GM08714 (cell line): Measurements from ENCODE around the gene TMIGD3.
A peak's percentile ranks its signal among the peaks of the same experiment; 100 is the strongest.

ENCODE experiments used
- H3K4me3 ChIP-seq: fragments of 200-500 bp; sonication (Bioruptor generic); 2 replicates; pipeline ENCODE4 v1.5.1; 2014; ENCODE audit warnings: mild to moderate bottlenecking, low read length, inconsistent platforms
- ZNF274 ChIP-seq: IDR thresholded peaks from 2 replicates; pipeline ENCODE4 v1.6.1; 2012; ENCODE audit warnings: mild to moderate bottlenecking, low read depth, low read length

TMIGD3 gene

DNA sequence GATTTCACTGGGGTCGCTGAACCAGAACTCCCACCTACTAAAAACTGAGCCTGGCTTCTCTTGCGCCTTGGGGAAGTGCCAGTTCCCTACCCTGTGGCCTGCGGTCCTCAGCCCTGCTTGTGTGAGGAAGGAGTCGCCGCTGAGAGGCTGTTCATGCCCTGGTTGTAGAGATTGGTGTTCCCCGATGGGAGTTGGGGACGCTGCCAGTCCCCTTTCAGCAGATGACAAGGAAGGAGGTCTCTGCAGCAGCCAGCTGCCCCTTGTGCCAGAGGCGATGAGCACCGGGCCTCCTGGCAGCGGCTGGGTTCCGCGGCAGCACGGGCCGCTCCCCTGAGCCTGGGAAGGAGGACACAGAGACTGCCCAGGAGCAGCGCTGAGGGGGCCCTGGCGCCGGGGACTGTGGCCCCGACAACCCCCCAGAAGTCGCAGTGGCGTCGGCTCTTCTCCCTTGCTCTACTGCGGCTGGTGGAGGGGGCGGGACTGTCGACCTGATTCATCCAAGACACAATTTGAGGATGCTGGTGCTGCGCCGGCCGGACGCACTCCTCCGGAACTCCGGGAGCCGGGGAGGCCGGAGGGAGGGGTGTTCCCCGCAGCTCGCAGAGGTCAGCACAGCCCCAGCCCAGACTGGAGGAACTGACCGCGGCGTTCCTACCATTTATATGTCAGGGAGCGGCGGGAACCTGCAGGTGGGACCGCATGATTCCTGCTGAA is 12.0 kb upstream of the TMIGD3 start:
- no peak for TF ChIP-seq ZNF274
- peak overlapping the region; percentile 28; the same call in 1 of the 2 replicates for H3K4me3 ChIP-seq

DNA sequence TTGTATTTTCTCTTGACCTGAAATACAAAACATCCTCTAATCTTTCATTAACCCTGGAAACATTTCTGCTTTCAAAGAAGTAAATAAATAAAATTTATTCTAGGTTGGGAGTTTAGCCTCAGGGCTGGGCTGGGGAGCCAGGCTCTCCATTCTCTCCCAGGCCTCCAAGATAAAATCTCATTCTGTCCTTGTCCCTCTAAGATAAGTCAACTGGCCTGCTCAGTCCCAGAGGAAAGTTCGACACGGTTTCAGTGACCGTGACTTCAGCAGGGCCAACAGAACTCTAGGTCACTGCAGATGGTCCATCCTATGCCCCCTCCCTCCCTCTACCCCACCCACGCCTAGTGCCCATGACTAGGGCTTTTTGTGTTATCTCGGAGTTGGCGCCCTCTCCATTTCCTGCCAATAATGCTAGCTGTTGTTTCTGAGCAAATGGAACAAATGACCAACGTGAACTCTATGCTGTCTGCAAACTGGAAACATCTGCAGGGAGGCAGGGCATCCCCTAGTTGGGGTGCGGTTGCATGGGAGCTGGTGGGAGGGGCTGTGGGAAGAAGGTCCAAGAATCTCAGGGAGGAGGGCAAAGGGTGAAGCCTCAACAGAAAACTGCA is 10.1 kb upstream of the TMIGD3 start:
- H3K4me3 ChIP-seq = no peak overlapping the region
- no peak for TF ChIP-seq ZNF274

DNA sequence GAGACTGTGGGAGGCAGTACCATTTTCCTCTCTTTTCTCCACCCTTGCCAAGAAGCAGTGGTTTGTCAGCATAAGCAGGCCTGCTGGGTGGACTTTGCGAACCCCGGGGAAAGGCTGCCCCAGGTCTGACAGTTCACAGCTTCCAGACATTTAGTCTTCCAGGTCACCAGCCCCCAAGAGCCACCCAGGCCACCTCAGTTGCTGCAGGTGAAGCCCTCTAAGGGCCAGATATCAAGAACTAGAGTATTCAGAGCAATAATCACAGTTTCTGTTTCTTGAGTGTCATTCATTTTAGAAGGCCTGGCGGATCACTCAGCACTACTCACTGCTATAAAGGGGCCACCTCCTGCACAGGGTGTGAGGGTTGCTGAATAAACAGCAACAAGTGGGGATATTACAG is 9.5 kb upstream of the TMIGD3 start:
- H3K4me3 ChIP-seq = no peak overlapping the region
- no peak for TF ChIP-seq ZNF274

DNA sequence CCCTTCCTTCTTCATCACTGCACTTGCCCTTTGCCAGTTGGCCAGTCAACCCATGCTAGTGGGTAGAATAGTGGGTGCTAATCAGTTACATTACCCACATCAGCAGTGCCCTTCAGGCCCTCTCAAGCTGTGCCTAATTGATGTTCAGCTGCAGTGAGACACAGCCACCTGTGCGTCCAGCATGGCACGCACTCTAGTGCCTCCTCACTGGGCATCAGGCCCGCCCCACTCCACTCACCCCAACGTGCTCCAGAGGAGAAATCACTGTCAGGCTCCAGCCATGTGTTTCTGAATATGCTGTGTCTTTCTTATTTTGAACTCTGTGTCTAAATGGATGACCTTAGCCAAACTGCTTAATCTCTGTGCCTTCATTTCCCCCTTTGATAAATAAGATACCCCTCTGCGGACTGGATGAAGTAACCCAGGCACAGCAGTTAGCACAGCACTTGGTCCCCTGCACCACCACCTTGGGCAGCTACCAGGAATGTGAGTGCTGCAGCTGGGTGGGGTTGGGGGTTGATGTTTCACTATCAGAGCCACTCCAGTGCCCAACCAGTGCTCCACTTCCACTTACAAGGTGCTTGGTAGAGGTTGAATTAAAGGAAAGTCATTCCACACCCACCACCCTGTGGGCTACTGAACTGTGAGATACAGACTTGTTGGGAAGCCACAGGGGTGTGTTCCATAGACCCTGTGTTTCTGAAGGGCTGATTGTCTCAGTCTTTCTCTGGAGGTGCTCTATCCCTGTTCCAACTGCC is 8.9 kb upstream of the TMIGD3 start:
- TF ChIP-seq ZNF274 = no peak
- no peak overlapping the region for H3K4me3 ChIP-seq

DNA sequence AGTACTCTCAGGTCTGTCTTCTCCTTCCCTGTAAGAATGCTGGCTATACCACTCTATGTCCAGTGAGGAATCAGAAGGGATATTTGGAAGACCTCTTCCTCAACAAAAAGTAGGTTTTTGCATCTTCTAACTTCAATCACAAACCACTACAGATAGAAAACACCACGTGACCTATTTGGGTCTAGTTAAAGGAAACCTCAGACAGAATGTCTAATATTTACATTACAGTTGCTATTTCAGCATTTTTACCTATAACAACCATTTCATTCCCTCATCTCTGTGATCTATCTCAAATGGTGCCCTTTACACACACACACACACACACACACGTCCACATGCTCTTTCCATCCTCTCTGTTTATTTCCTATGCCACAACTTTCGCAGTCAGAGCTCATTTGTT is 7.9 kb upstream of the TMIGD3 start:
- TF ChIP-seq ZNF274 = no peak
- no peak overlapping the region for H3K4me3 ChIP-seq

DNA sequence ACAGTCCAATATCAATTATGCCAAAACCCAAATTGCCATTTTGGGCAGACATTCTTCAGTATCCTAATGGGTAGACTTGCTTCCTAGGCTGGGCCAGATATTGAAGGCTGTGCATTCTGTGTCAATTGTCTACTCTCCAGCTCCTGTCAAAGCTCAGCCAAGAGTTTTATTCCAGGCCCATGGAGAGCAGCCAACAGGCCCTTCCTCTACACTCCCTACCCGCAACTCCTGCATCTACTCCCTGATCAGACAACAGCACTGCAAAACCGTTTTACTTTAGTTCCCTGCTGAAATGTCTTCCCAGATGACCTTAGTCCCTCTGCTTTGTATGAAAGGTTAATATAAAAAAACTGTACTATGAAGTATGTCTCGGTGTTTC is 6.6 kb upstream of the TMIGD3 start:
- no peak overlapping the region for H3K4me3 ChIP-seq
- no peak for TF ChIP-seq ZNF274

DNA sequence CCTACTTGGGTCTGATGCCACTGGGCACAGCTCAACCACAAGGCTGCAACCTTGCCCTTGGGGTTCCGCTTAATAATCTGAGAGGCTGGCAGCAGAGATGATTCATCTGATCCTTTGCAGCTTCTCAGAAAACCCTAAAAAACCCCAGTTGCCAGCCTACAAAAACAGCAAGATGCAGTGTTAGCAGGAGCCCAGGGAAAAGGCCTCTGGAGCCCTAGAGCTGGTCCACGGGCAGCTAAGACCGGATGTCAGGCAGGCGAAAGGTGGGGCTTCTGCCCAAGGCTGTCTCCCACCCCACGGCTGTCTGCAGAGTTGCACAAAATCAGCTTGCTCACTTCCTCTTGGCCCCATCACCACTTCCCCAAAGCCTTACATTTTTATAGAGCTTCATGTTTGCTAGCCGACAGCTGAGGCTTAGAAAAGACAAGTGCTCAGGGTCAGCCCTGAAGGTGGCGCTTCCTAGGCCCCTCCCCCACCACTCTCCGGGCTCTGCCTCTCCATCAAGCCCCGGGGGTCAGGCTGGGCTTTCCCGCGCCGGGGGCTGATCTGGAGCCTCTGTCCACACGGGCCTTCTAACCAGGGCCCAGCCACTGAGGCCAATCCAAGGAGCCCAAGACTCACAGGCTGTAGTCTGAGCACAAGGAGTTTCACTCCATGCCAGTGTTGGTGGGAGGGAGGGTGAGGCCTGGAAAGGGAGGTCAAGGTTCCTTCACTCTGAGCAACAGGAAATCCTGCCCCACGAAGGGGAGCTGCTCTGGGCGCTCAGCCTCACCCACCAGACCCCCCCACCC is 4.2 kb upstream of the TMIGD3 start:
- peak overlapping the region; percentile 23; the same call in 1 of the 2 replicates for H3K4me3 ChIP-seq
- no peak for TF ChIP-seq ZNF274

DNA sequence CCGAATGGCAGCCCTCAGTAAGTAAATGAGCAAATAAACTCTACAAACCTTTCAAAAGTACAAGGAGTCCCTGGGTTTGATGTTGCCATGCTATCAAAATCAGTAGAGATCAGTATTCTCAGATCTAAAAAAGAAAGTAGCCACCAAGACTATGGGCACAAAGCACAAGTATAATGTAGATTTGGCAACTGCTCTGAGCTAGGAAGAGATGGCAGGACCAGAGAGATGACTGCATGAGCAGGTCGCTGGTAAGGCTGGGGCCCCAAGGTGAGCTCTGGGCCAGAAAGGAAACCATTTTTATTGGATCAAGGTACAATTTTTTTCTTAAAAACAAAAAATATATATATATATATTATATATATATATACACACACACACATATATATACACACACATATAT is 3.1 kb upstream of the TMIGD3 start:
- no peak overlapping the region for H3K4me3 ChIP-seq
- no peak for TF ChIP-seq ZNF274

DNA sequence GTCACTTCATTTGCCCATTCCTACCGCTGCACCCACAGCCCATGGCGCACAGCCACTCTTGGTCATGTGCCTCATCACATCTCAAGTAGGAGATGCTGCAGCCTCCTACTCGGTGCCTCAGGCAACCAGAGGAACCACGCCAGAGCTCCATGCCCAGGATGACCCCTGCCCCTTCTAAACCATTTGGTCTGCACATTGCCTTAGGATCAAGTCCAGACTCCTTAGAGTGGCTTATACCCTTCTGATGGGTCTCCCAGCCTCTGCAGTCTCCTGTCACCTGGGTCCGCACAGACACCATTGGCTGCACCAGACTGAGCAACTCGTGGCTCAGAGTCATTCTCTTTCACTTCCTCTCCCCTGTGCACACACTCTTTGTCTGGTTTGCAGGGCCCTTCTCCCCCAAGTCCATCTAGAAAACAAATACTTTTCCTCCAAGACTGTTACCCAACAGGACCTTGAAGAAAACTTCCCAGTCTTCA is 2.2 kb upstream of the TMIGD3 start:
- TF ChIP-seq ZNF274 = no peak
- H3K4me3 ChIP-seq = peak overlapping the region; percentile 14; the same call in 1 of the 2 replicates

DNA sequence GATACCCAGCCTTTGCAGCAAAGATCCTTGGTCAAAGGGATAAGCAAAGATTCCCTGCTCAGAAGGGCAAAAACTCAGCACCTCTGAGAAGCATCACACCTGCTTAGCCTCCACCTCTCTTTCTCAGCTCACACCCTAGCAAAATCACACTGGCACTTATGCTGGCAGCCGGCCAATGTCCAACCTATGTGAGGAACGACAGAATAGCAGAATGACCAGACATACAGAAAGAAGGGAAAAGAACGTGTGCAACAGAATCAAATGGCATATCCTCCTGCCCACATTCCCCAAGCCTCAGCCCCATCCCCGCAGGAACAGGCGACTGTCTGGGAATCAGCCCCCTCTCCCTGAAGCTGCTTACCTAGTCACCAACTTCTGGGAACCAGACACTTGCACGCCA is 664 bp upstream of the TMIGD3 start:
- H3K4me3 ChIP-seq = no peak overlapping the region
- TF ChIP-seq ZNF274 = no peak

DNA sequence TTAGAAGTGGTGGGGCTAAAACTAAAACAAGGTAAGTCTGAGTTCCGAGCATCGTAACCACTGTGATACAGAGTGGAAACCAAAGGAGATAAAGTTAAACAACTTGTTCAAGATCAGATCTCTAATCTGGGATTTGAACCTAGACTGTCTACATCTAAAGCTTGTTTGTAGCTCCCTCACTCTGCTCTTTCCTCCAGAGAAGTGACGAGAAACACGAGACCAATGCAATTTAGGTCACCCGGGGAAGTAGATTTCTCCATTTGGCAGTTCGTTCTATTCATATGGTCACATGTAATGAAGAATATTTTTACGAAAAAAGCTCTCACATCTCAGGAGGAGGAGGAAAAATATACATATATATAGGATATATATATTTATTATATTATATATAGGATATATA is 1.8 kb downstream of the TMIGD3 start:
- no peak for TF ChIP-seq ZNF274
- H3K4me3 ChIP-seq = no peak overlapping the region

DNA sequence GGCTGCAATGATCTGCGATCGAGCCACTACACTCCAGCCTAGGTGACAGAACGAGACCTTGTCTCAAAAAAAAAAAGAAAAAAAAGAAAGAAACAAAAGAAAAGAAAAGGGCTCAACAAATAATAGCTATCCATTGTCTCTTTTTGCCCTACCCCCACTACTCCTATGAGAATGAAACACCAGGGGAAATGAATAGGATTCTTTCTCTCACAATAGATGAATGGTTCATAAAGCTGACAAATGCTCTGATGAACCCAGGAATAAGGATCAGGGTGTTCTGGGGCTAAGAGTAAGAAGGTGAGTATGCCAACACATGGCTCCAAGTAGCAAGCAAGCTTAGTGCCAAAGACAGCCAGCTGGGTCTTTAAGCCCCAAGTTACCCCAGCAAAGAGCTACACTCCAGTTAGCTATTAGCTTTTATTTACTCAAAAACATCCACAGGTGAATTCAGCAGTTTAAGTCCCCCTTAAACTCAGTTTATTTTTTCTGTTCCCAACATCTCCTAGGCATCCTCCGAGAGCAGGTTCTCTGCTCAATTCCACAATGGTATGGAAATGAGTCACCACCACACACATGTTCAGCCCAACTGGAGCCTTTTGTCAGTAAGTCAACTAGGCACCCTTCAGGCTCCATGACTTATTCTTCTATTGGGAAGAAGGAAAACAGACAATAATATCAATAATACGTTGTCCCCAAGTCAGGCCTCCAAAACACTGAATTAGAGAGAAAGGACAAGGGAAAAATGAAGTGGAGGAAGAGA is 4.2 kb downstream of the TMIGD3 start:
- no peak for TF ChIP-seq ZNF274
- no peak overlapping the region for H3K4me3 ChIP-seq

DNA sequence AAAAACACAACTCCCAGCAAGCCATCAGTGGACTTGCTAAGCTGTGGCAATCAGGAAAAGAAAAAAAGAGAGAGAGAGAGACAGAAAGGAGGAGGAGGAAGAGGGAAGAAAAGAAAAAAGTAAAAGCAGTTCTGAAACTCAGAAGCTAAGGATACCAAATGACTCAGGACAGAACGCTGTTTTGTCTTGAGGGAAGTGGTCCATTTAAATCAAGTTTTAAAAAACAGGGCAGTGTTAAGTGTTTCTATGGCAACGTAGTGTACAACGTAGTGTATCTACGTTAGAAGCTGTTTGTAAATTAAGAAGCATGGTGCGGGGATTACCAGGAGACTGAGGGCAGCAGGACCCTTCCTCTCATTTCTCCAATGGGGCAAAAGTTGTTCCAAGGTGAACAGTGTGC is 5.8 kb downstream of the TMIGD3 start:
- no peak overlapping the region for H3K4me3 ChIP-seq
- TF ChIP-seq ZNF274 = no peak
